ENCODE measurements around the gene NEK11. TPM values are rescaled to one million over a fixed set of nuclear protein-coding genes. Genes with fewer than 3 reads are reported as not detected.

Gene NEK11
- total RNA-seq, 1 donor from 2014 or later: 7.1 TPM

GRCh38 chr3:131314318-131314717, 287.6 kb downstream of the NEK11 start:
- TF ChIP-seq CTCF (IDR thresholded peaks at IDR 0.05; ENCODE audit: insufficient read depth, low read depth, low read length) (no peak), EZH2 (IDR thresholded peaks at IDR 0.05; ENCODE audit: insufficient read depth, low read length) (no peak)
- Histone ChIP-seq H3K4me2 (ENCODE audit: low read length) (no peak overlapping the region), H3K9me3 (ENCODE audit: insufficient read depth, low read depth, low read length) (no peaks in the 10 kb centered on the region), H3K4me1 (ENCODE audit: insufficient read depth, low read length) (no peaks in the 10 kb centered on the region), H3K9ac (ENCODE audit: low read length) (no peak overlapping the region), H3K4me3 (ENCODE audit: insufficient read depth, low read depth, low read length) (no peak overlapping the region), H4K20me1 (ENCODE audit: insufficient read depth, low read length) (no peaks in the 10 kb centered on the region), H3K36me3 (ENCODE audit: insufficient read depth, low read length) (no peaks in the 10 kb centered on the region), H3K79me2 (ENCODE audit: insufficient read depth, low read length) (no peaks in the 10 kb centered on the region), H2AFZ (ENCODE audit: low read depth, low read length) (no peak overlapping the region), H3K27me3 (ENCODE audit: insufficient read depth, low read length) (no peaks in the 10 kb centered on the region), H3K27ac (ENCODE audit: low read depth, low read length) (no peak overlapping the region)
- no peak for FAIRE-seq
- peaks cover 3% of the 10 kb centered on the region for H3K27me3 Mint-ChIP-seq (ENCODE audit: low read depth, unreplicated experiment)
- H3K4me1 Mint-ChIP-seq (ENCODE audit: low read depth, unreplicated experiment): no peaks in the 10 kb centered on the region
- H3K27ac Mint-ChIP-seq (ENCODE audit: unreplicated experiment): no peak overlapping the region
- H3K4me3 Mint-ChIP-seq (ENCODE audit: unreplicated experiment): no peak overlapping the region
- DNase-seq (ENCODE audit: low read depth): no peak
- no peaks in the 10 kb centered on the region for H3K36me3 Mint-ChIP-seq (ENCODE audit: low read depth, unreplicated experiment)
- H3K9me3 Mint-ChIP-seq (ENCODE audit: unreplicated experiment): no peaks in the 10 kb centered on the region

GRCh38 chr3:131315162-131315561, 288.5 kb downstream of the NEK11 start:
- Mint-ChIP-seq H3K27ac (ENCODE audit: unreplicated experiment) (no peak overlapping the region), H3K4me3 (ENCODE audit: unreplicated experiment) (no peak overlapping the region), H3K9me3 (ENCODE audit: unreplicated experiment) (no peaks in the 10 kb centered on the region), H3K4me1 (ENCODE audit: low read depth, unreplicated experiment) (no peaks in the 10 kb centered on the region), H3K36me3 (ENCODE audit: low read depth, unreplicated experiment) (no peaks in the 10 kb centered on the region), H3K27me3 (ENCODE audit: low read depth, unreplicated experiment) (peaks cover 3% of the 10 kb centered on the region)
- Histone ChIP-seq H4K20me1 (ENCODE audit: insufficient read depth, low read length) (no peaks in the 10 kb centered on the region), H3K4me1 (ENCODE audit: insufficient read depth, low read length) (no peaks in the 10 kb centered on the region), H2AFZ (ENCODE audit: low read depth, low read length) (no peak overlapping the region), H3K36me3 (ENCODE audit: insufficient read depth, low read length) (no peaks in the 10 kb centered on the region), H3K9ac (ENCODE audit: low read length) (no peak overlapping the region), H3K27me3 (ENCODE audit: insufficient read depth, low read length) (no peaks in the 10 kb centered on the region), H3K4me2 (ENCODE audit: low read length) (no peak overlapping the region), H3K9me3 (ENCODE audit: insufficient read depth, low read depth, low read length) (no peaks in the 10 kb centered on the region), H3K27ac (ENCODE audit: low read depth, low read length) (no peak overlapping the region), H3K4me3 (ENCODE audit: insufficient read depth, low read depth, low read length) (no peak overlapping the region), H3K79me2 (ENCODE audit: insufficient read depth, low read length) (no peaks in the 10 kb centered on the region)
- DNase-seq (ENCODE audit: low read depth): no peak
- FAIRE-seq: no peak
- TF ChIP-seq CTCF (IDR thresholded peaks at IDR 0.05; ENCODE audit: insufficient read depth, low read depth, low read length) (no peak), EZH2 (IDR thresholded peaks at IDR 0.05; ENCODE audit: insufficient read depth, low read length) (no peak)

DNA sequence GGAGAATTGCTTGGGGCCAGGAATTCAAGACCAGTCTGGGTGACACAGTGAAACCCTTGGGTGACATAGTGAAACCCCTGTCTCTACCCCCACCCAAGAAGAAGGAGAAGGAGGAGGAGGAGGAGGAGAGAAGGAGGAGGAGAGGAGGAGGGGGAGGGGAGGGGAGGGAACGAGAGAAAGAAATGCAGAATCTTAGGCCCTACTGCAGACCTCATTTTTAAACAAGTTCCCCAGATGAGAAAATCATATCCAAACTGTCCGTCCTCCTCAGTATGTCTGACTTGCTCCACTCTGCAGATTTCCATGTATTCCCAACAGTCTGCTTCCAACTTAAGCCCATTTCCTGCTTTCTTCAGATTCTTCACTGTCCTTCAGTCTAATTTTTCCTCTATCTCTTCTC, 291.0 kb downstream of the NEK11 start:
- Mint-ChIP-seq H3K27me3 (ENCODE audit: low read depth, unreplicated experiment) (no peaks in the 10 kb centered on the region), H3K4me1 (ENCODE audit: low read depth, unreplicated experiment) (no peaks in the 10 kb centered on the region), H3K36me3 (ENCODE audit: low read depth, unreplicated experiment) (no peaks in the 10 kb centered on the region), H3K9me3 (ENCODE audit: unreplicated experiment) (no peaks in the 10 kb centered on the region), H3K27ac (ENCODE audit: unreplicated experiment) (no peak overlapping the region), H3K4me3 (ENCODE audit: unreplicated experiment) (no peak overlapping the region)
- H3K36me3 ChIP-seq (ENCODE audit: insufficient read depth, low read length): no peaks in the 10 kb centered on the region
- H4K20me1 ChIP-seq (ENCODE audit: insufficient read depth, low read length): no peaks in the 10 kb centered on the region
- no peak for FAIRE-seq
- no peak overlapping the region for H3K27ac ChIP-seq (ENCODE audit: low read depth, low read length)
- no peak overlapping the region for H2AFZ ChIP-seq (ENCODE audit: low read depth, low read length)
- DNase-seq (ENCODE audit: low read depth): no peak
- no peak overlapping the region for H3K9ac ChIP-seq (ENCODE audit: low read length)
- no peaks in the 10 kb centered on the region for H3K79me2 ChIP-seq (ENCODE audit: insufficient read depth, low read length)
- no peaks in the 10 kb centered on the region for H3K9me3 ChIP-seq (ENCODE audit: insufficient read depth, low read depth, low read length)
- no peaks in the 10 kb centered on the region for H3K4me1 ChIP-seq (ENCODE audit: insufficient read depth, low read length)
- H3K4me3 ChIP-seq (ENCODE audit: insufficient read depth, low read depth, low read length): no peak overlapping the region
- TF ChIP-seq CTCF (IDR thresholded peaks at IDR 0.05; ENCODE audit: insufficient read depth, low read depth, low read length): no peak
- no peak for TF ChIP-seq EZH2 (IDR thresholded peaks at IDR 0.05; ENCODE audit: insufficient read depth, low read length)
- no peaks in the 10 kb centered on the region for H3K27me3 ChIP-seq (ENCODE audit: insufficient read depth, low read length)
- H3K4me2 ChIP-seq (ENCODE audit: low read length): no peak overlapping the region
